Urinary bladder (tissue), 4 donors: ENCODE data around the gene ZMYND15. TPM values are rescaled to one million over a fixed set of nuclear protein-coding genes. Genes with fewer than 3 reads are reported as not detected.

Experiments used
- DNase-seq: peaks from one replicate; pipeline ENCODE4 v3.0.0-alpha.2; 2015; ENCODE audit errors: extremely low spot score
- H3K27ac ChIP-seq: one replicate; pipeline ENCODE4 v1.5.1; 2013; ENCODE audit warnings: low read depth, mild to moderate bottlenecking, moderate library complexity
- H3K36me3 ChIP-seq: one replicate; pipeline ENCODE4 v1.6.1; 2013; ENCODE audit warnings: mild to moderate bottlenecking, moderate library complexity; ENCODE audit not compliant: insufficient read depth
- H3K4me1 ChIP-seq: one replicate; pipeline ENCODE4 v1.6.1; 2013; ENCODE audit warnings: mild to moderate bottlenecking, moderate library complexity; ENCODE audit not compliant: insufficient read depth
- H3K4me3 ChIP-seq: one replicate; pipeline ENCODE4 v1.5.1; 2013; ENCODE audit warnings: low read depth, low read length
- WGBS: extraction: QIAGEN DNeasy Blood & Tissue Kit; methylation state at CpG from one replicate; pipeline ENCODE4 v1.1.7; 2013; 5-methylcytosine and 5-hydroxymethylcytosine counted together
- polyA plus RNA-seq: library from polyadenylated mRNA; stranded (reverse); fragments of 200-250 nt; gene quantifications from one replicate; pipeline ENCODE4 v1.2.3, GENCODE V29; 2013
- total RNA-seq: library from RNA; depleted of rRNA; stranded (reverse); fragments of >200 nt; gene quantifications from one replicate; pipeline ENCODE4 v1.2.3, GENCODE V29; 2014
- donor health status: healthy with polysubstance abuse.
- donor health status: healthy.

The ZMYND15 gene
- total and polyA plus RNA-seq, 2 donors, result 0.42 to 0.60 TPM

DNA sequence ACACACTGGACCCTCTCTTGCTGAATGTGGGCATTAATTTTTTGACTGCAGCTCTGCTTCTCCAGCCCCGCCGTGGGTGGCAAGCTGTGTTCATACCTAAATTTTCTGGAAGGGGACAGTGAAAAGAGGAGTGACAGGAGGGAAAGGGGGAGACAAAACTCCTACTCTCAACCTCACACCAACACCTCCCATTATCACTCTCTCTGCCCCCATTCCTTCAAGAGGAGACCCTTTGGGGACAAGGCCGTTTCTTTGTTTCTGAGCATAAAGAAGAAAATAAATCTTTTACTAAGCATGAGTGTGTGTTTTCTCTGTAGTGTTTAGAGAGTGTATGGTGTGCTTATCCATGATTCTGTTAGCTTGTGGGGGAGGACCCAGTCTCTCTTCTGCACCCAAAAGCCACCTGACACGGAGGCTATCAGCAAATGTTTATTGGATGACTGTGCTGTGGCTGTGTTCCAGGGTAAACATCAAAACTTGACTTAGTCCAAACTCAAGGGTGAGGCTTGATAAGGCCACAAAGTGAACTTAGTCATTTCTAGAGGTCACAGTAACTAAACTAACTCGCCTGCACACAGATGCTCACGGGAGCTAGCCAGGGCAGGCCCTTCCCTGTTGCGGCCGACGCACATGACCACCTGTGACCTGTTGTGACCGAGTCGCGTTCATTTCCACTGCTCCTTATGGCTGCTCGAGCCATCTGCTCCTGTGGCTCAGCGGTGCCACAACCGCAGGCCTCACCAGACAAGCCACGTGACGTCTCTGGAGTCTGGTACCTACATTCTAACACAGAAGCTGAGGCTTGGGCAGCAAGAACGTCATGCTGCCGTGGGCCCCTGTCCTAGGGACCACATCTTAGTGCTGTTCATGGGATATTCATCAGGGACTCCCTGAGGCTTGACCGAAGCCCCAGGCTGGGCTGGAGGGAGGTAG, 18.2 kb upstream of the ZMYND15 start:
- Histone ChIP-seq H3K4me1 (no peaks in the 10 kb centered on the region), H3K36me3 (no peaks in the 10 kb centered on the region), H3K27ac (no peak overlapping the region), H3K4me3 (no peak overlapping the region)
- DNase-seq, result no peak
- 72% methylated on average over 20 of the region's 20 CpGs for WGBS

DNA sequence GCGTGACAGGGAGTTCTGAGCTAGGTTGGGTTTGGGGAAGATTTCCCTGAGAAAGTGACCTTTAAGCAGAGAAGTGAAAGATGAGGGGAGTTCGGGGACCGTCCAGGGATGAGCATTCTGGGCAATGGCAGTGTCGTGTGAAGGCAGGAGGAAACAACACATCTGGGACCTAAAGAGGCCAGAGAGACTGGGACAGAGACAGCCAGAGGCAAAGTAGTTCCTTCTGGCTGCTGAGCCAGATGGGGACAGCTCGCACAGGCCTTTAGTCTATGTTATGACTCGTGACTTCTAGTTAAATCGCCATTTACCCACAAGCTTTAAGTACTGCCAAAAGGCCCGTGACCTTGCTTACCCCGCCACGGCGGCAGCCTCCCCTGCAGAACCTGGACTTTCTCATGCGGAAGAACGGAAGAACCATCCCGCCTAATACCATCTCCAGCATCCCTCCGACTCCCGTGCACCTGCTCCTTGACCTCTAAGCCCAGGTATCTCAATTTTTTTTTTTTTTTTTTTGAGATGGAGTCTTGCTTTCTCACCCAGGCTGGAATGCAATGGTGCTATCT, 16.9 kb upstream of the ZMYND15 start:
- no peak for DNase-seq
- Histone ChIP-seq H3K27ac (no peak overlapping the region), H3K4me3 (no peak overlapping the region), H3K4me1 (no peaks in the 10 kb centered on the region), H3K36me3 (no peaks in the 10 kb centered on the region)
- 88% methylated on average over 16 of the region's 16 CpGs for WGBS

DNA sequence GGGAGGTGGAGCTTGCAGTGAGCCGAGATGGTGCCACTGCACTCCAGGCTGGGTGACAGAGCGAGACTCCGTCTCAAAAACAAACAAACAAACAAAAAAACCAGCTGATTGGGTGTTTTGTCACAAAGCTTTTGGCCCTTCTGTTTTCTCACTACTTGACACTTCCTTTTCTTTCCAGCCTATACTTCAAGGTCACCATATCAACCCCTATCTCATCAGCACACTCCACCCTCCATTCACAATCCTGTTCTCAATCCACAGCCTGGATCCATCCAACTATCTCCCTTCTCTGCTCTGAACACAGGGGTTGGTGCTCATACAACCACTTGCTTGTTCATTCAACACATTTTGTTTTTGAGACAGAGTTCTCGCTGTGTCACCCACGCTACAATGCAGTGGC, 15.0 kb upstream of the ZMYND15 start:
- no peaks in the 10 kb centered on the region for H3K4me1 ChIP-seq
- 83% methylated on average over 5 of the region's 5 CpGs for WGBS
- no peak overlapping the region for H3K4me3 ChIP-seq
- H3K27ac ChIP-seq, result no peak overlapping the region
- H3K36me3 ChIP-seq, result no peaks in the 10 kb centered on the region
- DNase-seq, result no peak

- Histone ChIP-seq H3K27ac (no peak overlapping the region), H3K4me1 (no peaks in the 10 kb centered on the region), H3K36me3 (no peaks in the 10 kb centered on the region), H3K4me3 (no peak overlapping the region)
- 79% methylated on average over 9 of the region's 9 CpGs for WGBS
- DNase-seq, result no peak
Observed at GRCh38 chr17:4725646-4726310, 13.9 kb upstream of the ZMYND15 start.

GRCh38 chr17:4728124-4728523, 11.5 kb upstream of the ZMYND15 start:
- Histone ChIP-seq H3K4me1 (no peaks in the 10 kb centered on the region), H3K27ac (no peak overlapping the region), H3K4me3 (no peak overlapping the region), H3K36me3 (no peaks in the 10 kb centered on the region)
- WGBS, result 55% methylated on average over 3 of the region's 3 CpGs
- DNase-seq, result no peak

DNA sequence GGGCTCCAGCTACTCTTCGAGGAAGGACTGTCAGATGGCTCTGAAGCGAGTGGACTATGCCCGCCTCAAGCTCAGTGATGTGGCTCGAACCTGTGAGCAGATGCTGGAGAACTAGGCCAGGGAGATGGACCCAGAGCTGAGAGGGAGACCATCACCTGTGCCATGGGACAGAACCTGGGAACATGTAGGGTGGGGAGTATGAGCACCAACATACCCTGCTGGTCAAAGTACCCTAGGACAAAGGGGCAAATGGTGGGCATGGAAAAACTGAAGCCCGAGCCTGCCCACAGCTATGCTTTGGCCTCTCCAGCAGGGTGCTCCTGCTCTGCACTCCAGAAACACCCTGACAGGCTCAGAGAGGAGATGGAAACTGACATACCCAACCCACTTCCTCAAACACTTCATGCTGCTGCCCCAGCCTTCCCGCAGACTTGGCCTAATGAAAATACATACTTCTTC, 6.5 kb upstream of the ZMYND15 start:
- no peak overlapping the region for H3K27ac ChIP-seq
- H3K4me1 ChIP-seq, result no peaks in the 10 kb centered on the region
- WGBS, result 84% methylated on average over 6 of the region's 6 CpGs
- no peak for DNase-seq
- H3K36me3 ChIP-seq, result no peaks in the 10 kb centered on the region
- H3K4me3 ChIP-seq, result no peak overlapping the region

GRCh38 chr17:4734857-4735475, 4.7 kb upstream of the ZMYND15 start:
- H3K36me3 ChIP-seq, result no peaks in the 10 kb centered on the region
- WGBS, result 88% methylated on average over 8 of the region's 8 CpGs
- H3K27ac ChIP-seq, result no peak overlapping the region
- H3K4me1 ChIP-seq, result no peaks in the 10 kb centered on the region
- no peak for DNase-seq
- H3K4me3 ChIP-seq, result no peak overlapping the region

- no peak for DNase-seq
- Histone ChIP-seq H3K27ac (no peak overlapping the region), H3K4me3 (no peak overlapping the region), H3K36me3 (no peaks in the 10 kb centered on the region), H3K4me1 (no peaks in the 10 kb centered on the region)
- WGBS, result 68% methylated on average over 9 of the region's 9 CpGs
Observed at GRCh38 chr17:4735876-4736651, 3.6 kb upstream of the ZMYND15 start.

GRCh38 chr17:4738136-4739121, 1.2 kb upstream of the ZMYND15 start:
- Histone ChIP-seq H3K36me3 (no peaks in the 10 kb centered on the region), H3K4me3 (peak overlapping the region; percentile 64), H3K4me1 (no peaks in the 10 kb centered on the region), H3K27ac (no peak overlapping the region)
- DNase-seq, result no peak
- 16% methylated on average over 41 of the region's 41 CpGs for WGBS

- no peaks in the 10 kb centered on the region for H3K4me1 ChIP-seq
- H3K36me3 ChIP-seq, result no peaks in the 10 kb centered on the region
- peak overlapping the region; percentile 64 for H3K4me3 ChIP-seq
- 12% methylated on average over 13 of the region's 13 CpGs for WGBS
- no peak for DNase-seq
- no peak overlapping the region for H3K27ac ChIP-seq
Observed at GRCh38 chr17:4740025-4740351, 355 bp downstream of the ZMYND15 start.

DNA sequence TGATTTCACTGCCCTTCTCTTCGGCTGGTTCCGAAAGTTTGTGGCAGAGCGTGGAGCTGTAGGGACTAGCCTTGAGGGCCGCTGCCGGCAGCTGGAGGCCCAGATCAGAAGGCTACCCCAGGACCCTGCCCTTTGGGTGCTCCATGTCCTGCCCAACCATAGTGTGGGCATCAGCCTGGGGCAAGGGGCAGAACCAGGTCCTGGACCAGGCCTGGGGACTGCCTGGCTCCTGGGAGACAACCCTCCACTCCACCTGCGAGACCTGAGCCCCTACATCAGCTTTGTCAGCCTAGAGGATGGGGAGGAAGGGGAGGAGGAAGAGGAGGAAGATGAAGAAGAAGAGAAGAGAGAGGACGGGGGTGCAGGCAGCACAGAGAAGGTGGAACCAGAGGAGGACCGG, 951 bp downstream of the ZMYND15 start:
- WGBS, result 95% methylated on average over 8 of the region's 8 CpGs
- Histone ChIP-seq H3K4me3 (no peak overlapping the region), H3K36me3 (no peaks in the 10 kb centered on the region), H3K27ac (no peak overlapping the region), H3K4me1 (no peaks in the 10 kb centered on the region)
- no peak for DNase-seq

GRCh38 chr17:4741544-4741943, 1.9 kb downstream of the ZMYND15 start:
- 94% methylated on average over 8 of the region's 8 CpGs for WGBS

More at GRCh38 chr17:4741544-4741943, 1.9 kb downstream of the ZMYND15 start:
- Histone ChIP-seq H3K4me1 (no peaks in the 10 kb centered on the region), H3K4me3 (no peak overlapping the region), H3K27ac (no peak overlapping the region), H3K36me3 (no peaks in the 10 kb centered on the region)
- DNase-seq, result no peak
